GM12878 (cell line): ENCODE data around the gene SBNO1. TPM values are rescaled to one million over a fixed set of nuclear protein-coding genes. Genes with fewer than 3 reads are reported as not detected.
A peak's percentile ranks its signal among the peaks of the same experiment; 100 is the strongest.

Experiments
- ATAC-seq: fragments of 200-7000 bp; cut with Tn5 transposase; 3 replicates; pipeline ENCODE4 v1.9.1; 2020; ENCODE audit warnings: mild to moderate bottlenecking, moderate library complexity
- BruUV-seq: library from RNA; stranded (reverse); fragments of 400-500 nt; replicated peaks from 2 replicates; lab custom pipeline; 2021; lab: Mats Ljungman, UMichigan
- CTCF ChIA-PET: fragments of 300-600 bp; sonication (Branson Sonifier 250); formaldehyde crosslinking; extraction: SDS; loops from one replicate; lab custom pipeline; 2021; ENCODE audit warnings: inconsistent platforms; lab: Yijun Ruan, JAX
- POLR2A ChIA-PET: fragments of 350-600 bp; formaldehyde crosslinking; extraction: SDS; loops from one replicate; lab custom pipeline; 2021; ENCODE audit warnings: inconsistent platforms; lab: Charles Lee
- RAD21 ChIA-PET: fragments of 300-600 bp; sonication (Branson Sonifier 250); formaldehyde crosslinking; loops from one replicate; lab custom pipeline; 2023; ENCODE audit warnings: antibody characterized with exemption; ENCODE audit not compliant: unreplicated experiment; lab: Charles Lee
- SMC1A ChIA-PET: fragments of 300-600 bp; sonication (Branson Sonifier 250); formaldehyde crosslinking; loops from one replicate; lab custom pipeline; 2023; ENCODE audit not compliant: unreplicated experiment, uncharacterized antibody; lab: Charles Lee
- DNase-seq: peaks from one replicate; pipeline ENCODE4 v3.0.0-alpha.2; 2011; ENCODE audit warnings: low read depth, low spot score
- FAIRE-seq: peaks from 3 replicates; lab custom pipeline; 2011; peaks lifted over from hg19 to GRCh38; lab: Jason Lieb, UNC
- H2AFZ ChIP-seq: 2 replicates; pipeline ENCODE4 v1.6.0; 2011; ENCODE audit warnings: low read depth, low read length, control low read depth; ENCODE audit not compliant: control insufficient read depth
- H3K27ac ChIP-seq: 2 replicates; pipeline ENCODE4 v1.5.1; 2011; ENCODE audit warnings: control low read depth; ENCODE audit not compliant: control insufficient read depth, insufficient read depth
- H3K27me3 ChIP-seq, 2 experiments: replicated peaks in 1 of 2; 2 replicates each; pipeline versions ENCODE4 v1.6.0 to v1.6.1; 2011; ENCODE audit warnings: low read length in 1 of 2; ENCODE audit not compliant: control insufficient read depth in 2 of 2, insufficient read depth in 2 of 2
- H3K36me3 ChIP-seq, 2 experiments: 2 replicates each; pipeline ENCODE4 v1.5.1; 2011; ENCODE audit warnings: low read length in 1 of 2; ENCODE audit not compliant: control insufficient read depth in 2 of 2, insufficient read depth in 2 of 2
- H3K4me1 ChIP-seq: 2 replicates; pipeline ENCODE4 v1.6.1; 2011; ENCODE audit warnings: mild to moderate bottlenecking, low read length, moderate library complexity, mixed read lengths; ENCODE audit not compliant: control insufficient read depth, insufficient read depth
- H3K4me2 ChIP-seq: 2 replicates; pipeline ENCODE4 v1.6.0; 2011; ENCODE audit warnings: control low read depth; ENCODE audit not compliant: control insufficient read depth, insufficient read depth
- H3K4me3 ChIP-seq: fragments of 200-600 bp; sonication (generic); 2 replicates; pipeline ENCODE4 v1.5.1; 2016
- H3K79me2 ChIP-seq: 2 replicates; pipeline ENCODE4 v1.6.0; 2011; ENCODE audit warnings: low read length; ENCODE audit not compliant: control insufficient read depth, insufficient read depth
- H3K9ac ChIP-seq: 2 replicates; pipeline ENCODE4 v1.8.0; 2011; ENCODE audit warnings: low read length, control low read depth, mixed read lengths; ENCODE audit not compliant: control insufficient read depth, insufficient read depth
- H3K9me3 ChIP-seq: replicated peaks from 3 replicates; pipeline ENCODE4 v1.5.1; 2011; ENCODE audit warnings: mild to moderate bottlenecking, low read length; ENCODE audit not compliant: control insufficient read depth, insufficient read depth
- H4K20me1 ChIP-seq: 2 replicates; pipeline ENCODE4 v1.6.0; 2011; ENCODE audit not compliant: control insufficient read depth, insufficient read depth
- CTCF ChIP-seq, 3 experiments: IDR thresholded peaks in 2 of 3; conservative IDR thresholded peaks in 1 of 3; 2 replicates each; pipeline ENCODE4 v1.5.1; 2011; ENCODE audit warnings: low read depth in 3 of 3, low read length in 3 of 3, mild to moderate bottlenecking in 3 of 3, control low read depth in 2 of 3, moderate library complexity in 2 of 3, inconsistent platforms in 1 of 3, mixed read lengths in 1 of 3; ENCODE audit not compliant: control insufficient read depth in 2 of 3, insufficient read depth in 1 of 3; ENCODE audit errors: extremely low read depth in 1 of 3
- ETV6 ChIP-seq, 2 experiments: fragments of 450-650 bp in 1 of 2; IDR thresholded peaks in 1 of 2; conservative IDR thresholded peaks in 1 of 2; 2 replicates each; pipeline ENCODE4 v1.6.1; 2014; ENCODE audit warnings: antibody characterized with exemption in 1 of 2, borderline replicate concordance in 1 of 2, low read depth in 1 of 2, mild to moderate bottlenecking in 1 of 2, moderate library complexity in 1 of 2
- IRF5 ChIP-seq: fragments of 450-650 bp; IDR thresholded peaks from 2 replicates; pipeline ENCODE4 v1.6.1; 2017; ENCODE audit warnings: borderline replicate concordance
- MXI1 ChIP-seq: fragments of 150-350 bp; IDR thresholded peaks from 2 replicates; pipeline ENCODE4 v1.6.1; 2011; ENCODE audit warnings: low read depth, mild to moderate bottlenecking, inconsistent platforms, low read length, improper control_type of control experiment
- NFYA ChIP-seq: IDR thresholded peaks from 2 replicates; pipeline ENCODE4 v1.6.1; 2011; ENCODE audit warnings: low read depth, mild to moderate bottlenecking, low read length, improper control_type of control experiment, borderline replicate concordance
- NR2C1 ChIP-seq: fragments of 450-650 bp; IDR thresholded peaks from 2 replicates; pipeline ENCODE4 v1.6.1; 2017; ENCODE audit warnings: antibody characterized with exemption, mild to moderate bottlenecking, moderate library complexity
- NRF1 ChIP-seq: conservative IDR thresholded peaks from 2 replicates; pipeline ENCODE4 v1.6.1; 2011; ENCODE audit warnings: mild to moderate bottlenecking, low read depth, low read length, improper control_type of control experiment
- RUNX3 ChIP-seq: IDR thresholded peaks from 2 replicates; pipeline ENCODE4 v1.6.1; 2012; ENCODE audit warnings: low read length, inconsistent platforms
- SMAD1 ChIP-seq: fragments of 450-650 bp; IDR thresholded peaks from 2 replicates; pipeline ENCODE4 v1.6.1; 2018; ENCODE audit warnings: mild to moderate bottlenecking, low read depth; ENCODE audit not compliant: partially characterized antibody
- TCF7 ChIP-seq: IDR thresholded peaks from 2 replicates; pipeline ENCODE4 v1.6.1; 2014; ENCODE audit warnings: antibody characterized with exemption, borderline replicate concordance
- USF2 ChIP-seq: IDR thresholded peaks from 2 replicates; pipeline ENCODE4 v1.6.1; 2011; ENCODE audit warnings: low read depth, low read length, improper control_type of control experiment, borderline replicate concordance
- YY1 ChIP-seq: IDR thresholded peaks from 2 replicates; pipeline ENCODE4 v1.6.1; 2011; ENCODE audit warnings: low read depth, mild to moderate bottlenecking, low read length
- ZNF217 ChIP-seq: fragments of 450-650 bp; IDR thresholded peaks from 2 replicates; pipeline ENCODE4 v1.6.1; 2017; ENCODE audit warnings: antibody characterized with exemption, mild to moderate bottlenecking
- WGBS: methylation state at CpG from one replicate; pipeline ENCODE4 v1.1.6; 2016; ENCODE audit warnings: low lambda C conversion rate; ENCODE audit not compliant: insufficient replicate concordance, insufficient coverage; ENCODE audit errors: missing lambda C conversion rate; 5-methylcytosine and 5-hydroxymethylcytosine counted together
- in situ Hi-C: fragments of 300-500 bp; cut with MboI; formaldehyde crosslinking; loops from 9 replicates; pipeline ENCODE4 v1.14.3; 2018; ENCODE audit warnings: mixed read lengths
- intact Hi-C: fragments of 100-400 bp; cut with micrococcal nuclease; formaldehyde crosslinking; loops from one replicate; pipeline ENCODE4 v1.14.2; 2022; ENCODE audit not compliant: unreplicated experiment
- polyA plus RNA-seq, 11 experiments: library from polyadenylated mRNA; depleted of rRNA in 4 of 11; unstranded in 6 of 11; stranded (reverse) in 5 of 11; fragments of >200 nt; fragmentation: Nextera tagmentation in 4 of 11; fragmentation: Illumina TruSeq in 1 of 11; extraction: Ambion mirVana in 4 of 11; extraction: Trizol in 1 of 11; gene quantifications; 1 replicate in 1 of 11; 2 replicates in 10 of 11; pipeline versions ENCODE4 v1.2.1 to v1.2.3, GENCODE V29; 2011 to 2016; ENCODE audit warnings: inconsistent platforms in 2 of 11, missing spikeins in 2 of 11, low read depth in 1 of 11
- total RNA-seq, 4 experiments: library from RNA; depleted of rRNA in 3 of 4; stranded (reverse); fragments of >200 nt in 3 of 4; fragmentation: Illumina TruSeq in 1 of 4; extraction: Trizol in 1 of 4; gene quantifications; 2 replicates each; pipeline versions ENCODE4 v1.2.1 to v1.2.3, GENCODE V29; 2013 to 2021
- TF ChIP-seq, protein P1 (sequence below): fragments of 450-650 bp; IDR thresholded peaks from 2 replicates; pipeline ENCODE4 v1.6.1; 2018; ENCODE audit warnings: borderline replicate concordance, mild to moderate bottlenecking; ENCODE audit not compliant: partially characterized antibody
- TF ChIP-seq, protein P2 (sequence below): IDR thresholded peaks from 2 replicates; pipeline ENCODE4 v1.6.1; 2012; ENCODE audit warnings: low read depth, low read length, improper control_type of control experiment

SBNO1 gene
- total and polyA plus RNA-seq, 10 of the 15 experiments (the other 5 are each of a cell fraction or from before 2014, with no cell fraction given) = 7.5 to 39.7 (median 20.9) TPM

- Histone ChIP-seq H3K36me3 (no peaks in the 10 kb centered on the region), H2AFZ (peak overlapping the region; percentile 69), H3K9ac (peak overlapping the region; percentile 86), H3K4me2 (peak overlapping the region; percentile 89), H3K27me3 (no peaks in the 10 kb centered on the region), H3K9me3 (no peaks in the 10 kb centered on the region), H3K27ac (no peak overlapping the region; the same call in 1 of the 2 replicates), H3K79me2 (peaks cover 42% of the 10 kb centered on the region), H4K20me1 (no peaks in the 10 kb centered on the region), H3K4me3 (peak overlapping the region; percentile 76), H3K4me1 (peaks cover 20% of the 10 kb centered on the region)
- intact Hi-C loops = loop anchor here (5.0 kb wide), 1 partner anchor 47 kb away; no protein-coding TSS in a partner anchor
- no TSS peak for BruUV-seq
- WGBS = 0% methylated on average over 1 of the region's 1 CpG
- CTCF ChIA-PET = interaction anchor here (0.5 to 1.7 kb wide), 4 partner anchors 20 to 84 kb away, joined by 3 to 8 read pairs (median 5); partner anchors contain the start of gene SBNO1
- DNase-seq (no peak), ATAC-seq (no peak), FAIRE-seq (no peak)
- SMC1A ChIA-PET = interaction anchor here (1.6 to 3.6 kb wide), 3 partner anchors 20 to 51 kb away, joined by 3 to 12 read pairs (median 6); partner anchors contain the start of gene RILPL2
- RAD21 ChIA-PET = interaction anchor here (1.3 to 1.6 kb wide), 3 partner anchors 20 to 148 kb away, joined by 4 to 6 read pairs (median 4); no protein-coding TSS in a partner anchor
- POLR2A ChIA-PET = interaction anchor here (0.5 to 2.1 kb wide), 10 partner anchors 21 to 199 kb away, joined by 3 to 23 read pairs (median 5); partner anchors contain the start of genes MPHOSPH9, MTRFR, RILPL2 and SBNO1
- in situ Hi-C loops = no loop called here
- TF ChIP-seq, protein P1, sequence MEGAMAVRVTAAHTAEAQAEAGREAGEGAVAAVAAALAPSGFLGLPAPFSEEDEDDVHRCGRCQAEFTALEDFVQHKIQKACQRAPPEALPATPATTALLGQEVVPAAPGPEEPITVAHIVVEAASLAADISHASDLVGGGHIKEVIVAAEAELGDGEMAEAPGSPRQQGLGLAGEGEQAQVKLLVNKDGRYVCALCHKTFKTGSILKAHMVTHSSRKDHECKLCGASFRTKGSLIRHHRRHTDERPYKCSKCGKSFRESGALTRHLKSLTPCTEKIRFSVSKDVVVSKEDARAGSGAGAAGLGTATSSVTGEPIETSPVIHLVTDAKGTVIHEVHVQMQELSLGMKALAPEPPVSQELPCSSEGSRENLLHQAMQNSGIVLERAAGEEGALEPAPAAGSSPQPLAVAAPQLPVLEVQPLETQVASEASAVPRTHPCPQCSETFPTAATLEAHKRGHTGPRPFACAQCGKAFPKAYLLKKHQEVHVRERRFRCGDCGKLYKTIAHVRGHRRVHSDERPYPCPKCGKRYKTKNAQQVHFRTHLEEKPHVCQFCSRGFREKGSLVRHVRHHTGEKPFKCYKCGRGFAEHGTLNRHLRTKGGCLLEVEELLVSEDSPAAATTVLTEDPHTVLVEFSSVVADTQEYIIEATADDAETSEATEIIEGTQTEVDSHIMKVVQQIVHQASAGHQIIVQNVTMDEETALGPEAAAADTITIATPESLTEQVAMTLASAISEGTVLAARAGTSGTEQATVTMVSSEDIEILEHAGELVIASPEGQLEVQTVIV = no peak
- TF ChIP-seq RUNX3 = no peak
- no peak for TF ChIP-seq USF2
- no peak for TF ChIP-seq ZNF217
- no peak for TF ChIP-seq SMAD1
- no peak for TF ChIP-seq TCF7
- no peak for TF ChIP-seq NFYA
- TF ChIP-seq MXI1 = no peak
- TF ChIP-seq NRF1 = no peak
- no peak for TF ChIP-seq YY1
- TF ChIP-seq ETV6 (conservative IDR thresholded peaks at IDR 0.05 in 1 of 2, IDR thresholded peaks at IDR 0.05 in 1 of 2; ENCODE audit: borderline replicate concordance in 1 of 2, low read depth in 1 of 2) = no peak
- TF ChIP-seq CTCF (IDR thresholded peaks at IDR 0.05 in 2 of 3, conservative IDR thresholded peaks at IDR 0.05 in 1 of 3; ENCODE audit: control insufficient read depth in 2 of 3, extremely low read depth in 1 of 3, insufficient read depth in 1 of 3, low read depth in 3 of 3, low read length in 3 of 3) = no peak
- TF ChIP-seq, protein P2, sequence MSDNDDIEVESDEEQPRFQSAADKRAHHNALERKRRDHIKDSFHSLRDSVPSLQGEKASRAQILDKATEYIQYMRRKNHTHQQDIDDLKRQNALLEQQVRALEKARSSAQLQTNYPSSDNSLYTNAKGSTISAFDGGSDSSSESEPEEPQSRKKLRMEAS = no peak
- TF ChIP-seq NR2C1 = no peak
- TF ChIP-seq IRF5 = no peak
Observed at GRCh38 chr12:123384994-123385376, 20.3 kb upstream of the SBNO1 start.
